ENCODE measurements around the gene TRIM27.
"Not testable (repeated sequence)": the region's sequence is repeated elsewhere in the genome, so short reads cannot be mapped to it uniquely, and the experiment has no call there.

The TRIM27 gene, protein sequence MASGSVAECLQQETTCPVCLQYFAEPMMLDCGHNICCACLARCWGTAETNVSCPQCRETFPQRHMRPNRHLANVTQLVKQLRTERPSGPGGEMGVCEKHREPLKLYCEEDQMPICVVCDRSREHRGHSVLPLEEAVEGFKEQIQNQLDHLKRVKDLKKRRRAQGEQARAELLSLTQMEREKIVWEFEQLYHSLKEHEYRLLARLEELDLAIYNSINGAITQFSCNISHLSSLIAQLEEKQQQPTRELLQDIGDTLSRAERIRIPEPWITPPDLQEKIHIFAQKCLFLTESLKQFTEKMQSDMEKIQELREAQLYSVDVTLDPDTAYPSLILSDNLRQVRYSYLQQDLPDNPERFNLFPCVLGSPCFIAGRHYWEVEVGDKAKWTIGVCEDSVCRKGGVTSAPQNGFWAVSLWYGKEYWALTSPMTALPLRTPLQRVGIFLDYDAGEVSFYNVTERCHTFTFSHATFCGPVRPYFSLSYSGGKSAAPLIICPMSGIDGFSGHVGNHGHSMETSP

DNA sequence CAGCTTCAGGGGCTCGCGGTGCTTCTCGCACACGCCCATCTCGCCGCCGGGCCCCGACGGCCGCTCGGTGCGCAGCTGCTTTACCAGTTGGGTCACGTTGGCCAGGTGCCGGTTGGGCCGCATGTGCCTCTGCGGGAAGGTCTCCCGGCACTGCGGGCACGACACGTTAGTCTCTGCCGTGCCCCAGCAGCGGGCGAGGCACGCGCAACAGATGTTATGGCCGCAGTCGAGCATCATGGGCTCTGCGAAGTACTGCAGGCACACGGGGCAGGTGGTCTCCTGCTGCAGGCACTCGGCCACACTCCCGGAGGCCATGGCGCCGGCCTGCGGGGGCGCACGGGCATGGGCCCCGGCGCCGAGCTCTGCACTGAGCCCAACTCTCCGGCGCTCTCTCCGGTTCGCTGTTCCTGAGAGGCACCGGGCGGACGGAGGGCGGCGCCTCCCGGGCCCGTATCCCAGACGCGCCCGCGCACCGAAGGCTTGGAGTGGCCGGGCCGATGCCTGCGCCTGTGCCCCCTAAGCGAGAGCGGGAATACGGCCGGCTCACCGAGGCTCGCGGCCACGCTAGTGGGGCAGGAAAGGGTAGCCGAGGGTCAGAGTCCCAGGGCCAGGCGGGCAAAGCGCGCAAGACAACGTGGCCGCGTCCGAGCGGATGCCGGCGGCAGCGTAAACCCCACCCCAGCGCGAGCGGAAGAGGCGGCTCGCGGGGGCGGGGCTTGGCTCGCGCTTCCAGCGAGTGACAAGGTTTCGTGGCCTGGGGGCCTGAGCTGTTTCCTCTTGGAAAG lies at the start of gene TRIM27:
TSS of gene TRIM27 (minus strand) at position 668 of the 785 bp plus-strand sequence. CDS start at position 315, 353 bp downstream.
- FAIRE-seq: no peak

- FAIRE-seq: not testable (repeated sequence)
These were observed 46.3 kb upstream of the TRIM27 start for GRCh38 chr6:28970056-28970455.

DNA sequence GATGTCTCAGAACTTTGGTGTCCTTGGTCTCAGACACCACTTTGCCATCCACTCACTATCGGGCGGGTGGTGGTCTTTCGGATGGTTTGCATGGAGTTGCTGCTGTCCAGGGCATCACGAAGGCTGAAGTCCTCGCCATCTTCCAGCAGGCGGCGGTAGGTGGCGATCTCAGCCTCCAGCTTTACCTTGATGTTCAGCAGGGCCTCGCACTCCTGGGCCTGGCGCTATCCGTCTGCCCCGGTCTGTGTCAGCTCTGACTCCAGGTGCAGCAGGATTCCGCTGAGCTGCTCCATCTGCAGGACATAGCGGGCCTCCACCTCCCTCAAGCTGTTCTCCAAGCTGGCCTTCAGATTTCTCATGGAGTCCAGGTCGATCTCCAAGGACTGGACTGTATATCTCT lies 45.3 kb upstream of the TRIM27 start:
- FAIRE-seq: no peak

- no peak for FAIRE-seq
These were observed 44.7 kb upstream of the TRIM27 start for GRCh38 chr6:28968476-28968875.

DNA sequence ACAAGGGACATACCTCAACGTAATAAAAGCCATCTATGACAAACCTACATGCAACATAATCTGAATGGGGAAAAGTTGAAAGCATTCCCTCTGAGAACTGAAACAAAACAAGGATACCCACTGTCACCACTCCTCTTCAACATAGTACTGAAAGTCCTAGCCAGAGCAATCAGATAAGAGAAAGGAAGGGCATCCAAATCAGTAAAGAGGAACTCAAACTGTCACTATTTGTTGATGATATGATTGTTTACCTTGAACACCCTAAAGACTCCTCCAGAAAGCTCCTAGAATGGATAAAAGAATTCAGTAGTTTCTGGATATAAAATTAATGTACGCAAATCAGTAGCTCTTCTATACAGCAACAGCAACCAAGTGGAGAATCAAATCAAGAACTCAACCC lies 41.9 kb upstream of the TRIM27 start:
- FAIRE-seq: no peak

GRCh38 chr6:28960846-28961500 lies 37.2 kb upstream of the TRIM27 start:
- no peak for FAIRE-seq

DNA sequence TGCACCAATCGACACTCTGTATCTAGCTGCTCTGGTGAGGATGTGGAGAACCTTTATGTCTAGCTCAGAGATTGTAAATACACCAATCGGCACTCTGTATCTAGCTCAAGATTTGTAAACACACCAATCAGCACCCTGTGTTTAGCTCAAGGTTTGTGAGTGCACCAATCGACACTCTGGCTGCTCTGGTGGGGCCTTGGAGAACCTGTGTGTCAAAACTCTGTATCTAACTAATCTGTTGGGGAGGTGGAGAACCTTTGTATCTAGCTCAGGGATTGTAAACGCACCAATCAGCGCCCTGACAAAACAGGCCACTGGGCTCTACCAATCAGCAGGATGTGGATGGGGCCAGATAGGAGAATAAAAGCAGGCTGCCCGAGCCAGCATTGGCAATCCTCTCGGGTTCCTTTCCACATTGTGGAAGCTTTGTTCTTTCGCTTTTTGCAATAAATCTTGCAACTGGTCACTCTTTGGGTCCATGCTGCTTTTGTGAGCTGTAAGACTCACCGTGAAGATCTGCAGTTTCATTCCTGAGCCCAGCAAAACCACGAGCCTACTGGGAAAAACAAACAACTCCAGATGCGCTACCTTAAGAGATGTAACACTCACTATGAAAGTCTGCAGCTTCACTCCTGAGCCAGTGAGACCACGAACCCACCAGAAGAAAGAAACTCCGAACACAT lies 34.9 kb upstream of the TRIM27 start:
- FAIRE-seq: not testable (repeated sequence)

- FAIRE-seq: not testable (repeated sequence)
These were observed 34.1 kb upstream of the TRIM27 start for GRCh38 chr6:28957795-28958314.

- no peak for FAIRE-seq
These were observed 32.5 kb upstream of the TRIM27 start for GRCh38 chr6:28956331-28956730.

GRCh38 chr6:28953585-28954258 lies 29.9 kb upstream of the TRIM27 start:
- no peak for FAIRE-seq

DNA sequence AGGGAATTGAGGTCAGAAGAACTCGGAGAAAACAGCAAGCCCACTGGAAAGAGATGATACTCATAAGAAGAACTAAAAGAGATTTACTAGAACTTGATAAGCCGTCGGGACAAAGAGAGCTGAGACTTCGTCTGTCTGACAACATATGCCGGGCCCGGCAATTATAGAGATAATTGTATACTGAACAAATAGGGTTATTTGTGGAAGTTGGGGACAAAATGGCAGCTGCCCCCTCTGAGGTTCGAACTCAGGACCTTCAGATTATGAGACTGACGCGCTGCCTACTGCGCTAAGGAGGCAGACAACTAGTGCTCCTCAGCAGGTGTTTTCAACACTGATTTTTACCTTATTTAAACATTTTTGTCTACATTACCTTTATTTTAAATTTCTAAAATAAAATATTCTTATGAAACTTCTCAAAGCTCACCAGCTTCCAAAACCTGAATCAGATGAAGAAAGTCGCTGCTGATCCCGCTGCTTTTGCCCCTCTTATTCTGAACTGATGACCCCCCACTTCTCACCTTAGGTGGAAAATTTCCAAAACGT lies 29.3 kb upstream of the TRIM27 start:
- FAIRE-seq: no peak

GRCh38 chr6:28949656-28950195 lies 25.9 kb upstream of the TRIM27 start:
- FAIRE-seq: not testable (repeated sequence)

DNA sequence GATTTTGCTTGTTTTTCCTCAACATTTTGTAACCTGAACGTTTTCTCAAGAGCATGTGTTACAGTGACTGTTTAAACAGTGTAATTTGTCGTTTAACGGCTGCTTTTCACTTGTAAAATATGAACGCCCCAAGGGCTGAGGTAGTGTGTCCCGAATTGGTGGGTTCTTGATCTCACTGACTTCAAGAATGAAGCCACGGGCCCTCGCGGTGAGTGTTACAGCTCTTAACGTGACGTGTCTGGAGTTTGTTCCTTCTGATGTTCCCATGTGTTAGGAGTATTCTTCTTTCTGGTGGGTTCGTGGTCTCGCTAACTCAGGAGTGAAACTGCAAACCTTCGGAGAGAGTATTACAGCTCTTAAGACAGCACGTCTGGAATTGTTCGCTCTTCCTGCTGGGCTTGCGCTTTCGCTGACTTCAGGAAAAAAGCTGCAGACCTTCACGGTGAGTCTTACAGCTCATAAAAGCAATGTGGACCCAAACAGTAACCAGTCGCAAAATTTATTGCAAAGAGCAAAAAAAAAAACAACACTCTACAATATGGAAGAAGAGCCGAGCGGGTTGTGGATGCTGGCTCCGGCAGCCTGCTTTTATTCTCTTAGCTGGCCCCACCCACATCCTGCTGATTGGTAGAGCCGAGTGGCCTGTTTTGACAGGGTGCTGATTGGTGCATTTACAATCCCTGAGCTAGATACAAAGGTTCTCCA lies 25.1 kb upstream of the TRIM27 start:
- no peak for FAIRE-seq

DNA sequence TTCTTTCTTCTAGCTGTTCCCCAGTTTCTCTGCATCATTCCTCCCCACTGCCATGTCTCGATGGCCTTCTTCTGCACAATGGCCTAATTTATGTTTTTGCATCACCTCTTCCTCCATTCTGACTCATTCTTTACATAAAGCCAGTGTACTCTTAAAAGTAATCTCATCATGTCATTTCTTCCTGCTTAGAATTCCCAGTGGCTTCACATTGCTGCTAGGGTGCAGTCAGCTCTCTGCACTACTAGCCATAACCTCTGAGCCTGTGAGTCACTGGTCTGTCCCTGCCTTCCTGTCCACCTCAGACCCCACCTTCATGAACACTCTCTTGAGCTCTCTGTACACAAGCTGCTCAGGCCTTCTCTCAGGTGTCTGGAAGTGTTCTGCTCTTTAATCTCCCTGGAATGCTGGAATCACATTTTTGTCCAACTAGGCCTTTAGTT lies 24.1 kb upstream of the TRIM27 start:
- FAIRE-seq: no peak

DNA sequence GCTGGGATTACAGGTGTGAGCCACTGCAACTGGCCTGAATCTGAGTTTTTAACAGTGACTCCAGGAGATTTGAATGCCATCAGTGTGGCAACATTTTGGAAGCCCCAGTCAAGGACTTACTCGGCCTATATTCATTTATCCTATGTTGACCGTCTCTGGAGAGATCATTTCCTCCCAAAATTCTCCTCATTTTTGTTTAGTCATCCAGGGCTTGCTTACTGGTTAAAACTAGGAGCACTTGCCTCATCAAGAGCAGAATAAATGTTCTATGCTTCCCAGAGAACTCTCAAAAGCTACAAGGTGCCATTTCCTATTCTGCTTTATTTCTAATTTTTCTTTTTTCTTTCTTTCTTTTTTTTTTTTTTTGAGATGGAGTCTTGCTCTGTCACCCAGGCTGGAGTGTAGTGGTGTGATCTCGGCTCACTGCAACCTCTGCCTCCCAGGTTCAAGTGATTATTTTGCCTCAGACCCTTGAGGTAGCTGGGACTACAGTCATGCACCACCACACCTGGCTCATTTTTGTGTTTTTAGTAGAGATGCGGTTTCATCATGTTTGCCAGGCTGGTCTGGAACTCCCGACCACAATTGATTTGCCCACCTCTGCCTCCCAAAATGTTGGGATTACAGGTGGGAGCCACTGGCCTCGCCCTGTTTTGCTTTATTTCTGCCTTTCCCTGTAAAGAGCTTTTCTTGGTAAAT lies 23.4 kb upstream of the TRIM27 start:
- no peak for FAIRE-seq

- no peak for FAIRE-seq
These were observed 21.6 kb upstream of the TRIM27 start for GRCh38 chr6:28945349-28945748.

DNA sequence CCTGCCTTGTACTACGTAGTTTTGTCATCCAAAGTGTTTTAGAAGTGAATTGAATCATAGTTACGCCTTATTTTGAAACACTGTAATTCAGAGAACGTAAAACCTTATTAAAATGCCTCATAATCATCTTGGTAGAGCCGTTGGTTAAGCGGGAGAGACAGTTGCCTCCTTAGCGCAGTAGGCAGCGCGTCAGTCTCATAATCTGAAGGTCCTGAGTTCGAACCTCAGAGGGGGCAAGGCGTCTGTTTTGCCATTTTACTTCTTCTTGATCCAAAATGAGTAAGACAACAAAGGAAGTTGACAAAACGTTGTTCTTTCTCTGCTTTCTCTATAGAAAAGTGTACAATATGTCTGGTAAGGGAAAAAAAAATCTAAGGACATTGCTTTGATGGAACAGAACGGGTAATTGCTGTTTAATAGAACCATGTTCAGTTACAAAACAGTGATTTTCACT lies 20.7 kb upstream of the TRIM27 start:
- FAIRE-seq: peak; percentile 53

- FAIRE-seq: no peak
These were observed 20.0 kb upstream of the TRIM27 start for GRCh38 chr6:28943557-28944411.

- FAIRE-seq: no peak
These were observed 19.4 kb upstream of the TRIM27 start for GRCh38 chr6:28943223-28943556.
